ENCODE results near the gene RASAL2.

GRCh38 chr1:178101266-178101630, 7.3 kb downstream of the RASAL2 start:
- TF ChIP-seq CTCF (conservative IDR thresholded peaks at IDR 0.05 in 1 of 2, IDR thresholded peaks at IDR 0.05 in 1 of 2; ENCODE audit: extremely low read depth in 1 of 2, insufficient read depth in 1 of 2, low read depth in 1 of 2, low read length in 2 of 2) (no peak), EZH2 (IDR thresholded peaks at IDR 0.05; ENCODE audit: borderline replicate concordance, low read length) (no peak)

Data from mammary epithelial cell (primary cell).